CD8-positive, alpha-beta memory T cell (primary cell): ENCODE measurements around the gene BAIAP2L1. TPM values are rescaled to one million over a fixed set of nuclear protein-coding genes. Genes with fewer than 3 reads are reported as not detected.
A peak's percentile ranks its signal among the peaks of the same experiment; 100 is the strongest.

Experiments used
- CTCF ChIA-PET: fragments of 350-600 bp; sonication (Branson Sonifier 250); formaldehyde crosslinking; loops from one replicate; lab custom pipeline; 2021; ENCODE audit warnings: antibody characterized with exemption; lab: Charles Lee
- POLR2A ChIA-PET: fragments of 350-600 bp; sonication (Branson Sonifier 250); formaldehyde crosslinking; loops from one replicate; lab custom pipeline; 2021; ENCODE audit warnings: antibody characterized with exemption; lab: Charles Lee
- DNase-seq, 5 donors: peaks; one replicate each; pipeline versions ENCODE4 v3.0.0 to v3.0.0-alpha.2; 2020 to 2022; ENCODE audit warnings: mixed read lengths in 1 of 5
- H3K27ac ChIP-seq: one replicate; pipeline ENCODE4 v1.7.0; 2013; ENCODE audit warnings: low read depth, mild to moderate bottlenecking, low read length, moderate library complexity
- H3K27me3 ChIP-seq: 2 replicates; pipeline ENCODE4 v1.7.0; 2013; ENCODE audit warnings: low read length, mild to moderate bottlenecking; ENCODE audit not compliant: insufficient read depth, poor library complexity, severe bottlenecking
- H3K36me3 ChIP-seq: 2 replicates; pipeline ENCODE4 v1.7.0; 2013; ENCODE audit warnings: mild to moderate bottlenecking, low read length, moderate library complexity; ENCODE audit not compliant: insufficient read depth
- H3K4me1 ChIP-seq: 2 replicates; pipeline ENCODE4 v1.7.0; 2013; ENCODE audit warnings: mild to moderate bottlenecking, low read length, moderate library complexity; ENCODE audit not compliant: insufficient read depth
- H3K4me3 ChIP-seq: 2 replicates; pipeline ENCODE4 v1.7.0; 2013; ENCODE audit warnings: mild to moderate bottlenecking, low read length
- H3K9me3 ChIP-seq: 2 replicates; pipeline ENCODE4 v1.7.0; 2013; ENCODE audit warnings: mild to moderate bottlenecking, low read length
- H3K27ac Mint-ChIP-seq, 8 donors: one replicate each; pipeline ENCODE4 v1.8.0; 2020 to 2021; ENCODE audit warnings: mixed read lengths in 8 of 8, mild to moderate bottlenecking in 6 of 8, inconsistent platforms in 3 of 8, moderate library complexity in 3 of 8
- H3K27me3 Mint-ChIP-seq, 2 donors: one replicate each; pipeline ENCODE4 v1.8.0; 2020 to 2021; ENCODE audit warnings: mixed read lengths in 2 of 2, mild to moderate bottlenecking in 1 of 2, moderate library complexity in 1 of 2
- H3K36me3 Mint-ChIP-seq, 3 donors: one replicate each; pipeline ENCODE4 v1.8.0; 2020 to 2021; ENCODE audit warnings: mixed read lengths in 3 of 3, inconsistent platforms in 1 of 3, mild to moderate bottlenecking in 1 of 3
- H3K4me1 Mint-ChIP-seq, 3 donors: one replicate each; pipeline ENCODE4 v1.8.0; 2020 to 2021; ENCODE audit warnings: mixed read lengths in 3 of 3, inconsistent platforms in 1 of 3, mild to moderate bottlenecking in 1 of 3
- H3K4me3 Mint-ChIP-seq, 7 donors: one replicate each; pipeline ENCODE4 v1.8.0; 2020 to 2021; ENCODE audit warnings: mixed read lengths in 7 of 7, mild to moderate bottlenecking in 6 of 7, moderate library complexity in 4 of 7, inconsistent platforms in 2 of 7
- H3K9me3 Mint-ChIP-seq, 5 donors: one replicate each; pipeline ENCODE4 v1.8.0; 2020 to 2022; ENCODE audit warnings: mixed read lengths in 5 of 5, mild to moderate bottlenecking in 3 of 5, moderate library complexity in 2 of 5, inconsistent platforms in 1 of 5
- polyA plus RNA-seq: library from polyadenylated mRNA; unstranded; fragments of 300-500 nt; fragmentation: Illumina TruSeq; gene quantifications from one replicate; pipeline ENCODE4 v1.2.3, GENCODE V29; 2021
- total RNA-seq, 2 experiments: library from RNA; stranded (reverse); gene quantifications; one replicate each; pipeline ENCODE4 v1.2.3, GENCODE V29; 2021

BAIAP2L1 gene
- total and polyA plus RNA-seq, 3 experiments from 2014 or later = 0.29 to 1.3 (median 0.58) TPM

- peaks cover 0 to 2% (median 0%) of the 10 kb centered on the region in 3 donors for H3K36me3 Mint-ChIP-seq
- no peaks in the 10 kb centered on the region for H3K36me3 ChIP-seq
- H3K27me3 ChIP-seq = no peaks in the 10 kb centered on the region
- H3K9me3 Mint-ChIP-seq = no peaks in the 10 kb centered on the region
- CTCF ChIA-PET = no interaction called here
- no peak for DNase-seq
- H3K27ac Mint-ChIP-seq = no peak overlapping the region
- no peaks in the 10 kb centered on the region for H3K4me1 ChIP-seq
- peaks cover 0 to 2% of the 10 kb centered on the region in 2 donors for H3K27me3 Mint-ChIP-seq
- H3K4me3 ChIP-seq = no peak overlapping the region
- H3K4me1 Mint-ChIP-seq = no peaks in the 10 kb centered on the region
- no peak overlapping the region for H3K4me3 Mint-ChIP-seq
- POLR2A ChIA-PET = no interaction called here
- no peaks in the 10 kb centered on the region for H3K9me3 ChIP-seq
- H3K27ac ChIP-seq = no peak overlapping the region
These were observed 92.9 kb downstream of the BAIAP2L1 start for GRCh38 chr7:98307971-98308466.

- Histone ChIP-seq H3K4me3 (no peak overlapping the region), H3K36me3 (no peaks in the 10 kb centered on the region), H3K4me1 (no peaks in the 10 kb centered on the region), H3K27me3 (no peaks in the 10 kb centered on the region), H3K9me3 (no peaks in the 10 kb centered on the region), H3K27ac (no peak overlapping the region)
- Mint-ChIP-seq H3K9me3 (no peaks in the 10 kb centered on the region), H3K27me3 (peaks cover 0 to 2% of the 10 kb centered on the region in 2 donors), H3K27ac (peak overlapping the region in 1 of 8 donors; percentile 19), H3K36me3 (peaks cover 0 to 2% (median 0%) of the 10 kb centered on the region in 3 donors), H3K4me1 (no peaks in the 10 kb centered on the region), H3K4me3 (no peak overlapping the region)
- ChIA-PET POLR2A (no interaction called here), CTCF (no interaction called here)
- no peak for DNase-seq
These were observed 94.8 kb downstream of the BAIAP2L1 start for GRCh38 chr7:98305951-98306535.

GRCh38 chr7:98303906-98304305 is 97.0 kb downstream of the BAIAP2L1 start:
- peaks cover 0 to 3% (median 0%) of the 10 kb centered on the region in 5 donors for H3K9me3 Mint-ChIP-seq
- CTCF ChIA-PET = no interaction called here

GRCh38 chr7:98303176-98303865 is 97.6 kb downstream of the BAIAP2L1 start:
- Mint-ChIP-seq H3K27ac (peak overlapping the region in 1 of 8 donors; percentile 54), H3K4me1 (no peaks in the 10 kb centered on the region), H3K9me3 (peaks cover 0 to 3% (median 0%) of the 10 kb centered on the region in 5 donors), H3K36me3 (peaks cover 0 to 2% (median 2%) of the 10 kb centered on the region in 3 donors), H3K27me3 (peaks cover 0 to 2% of the 10 kb centered on the region in 2 donors), H3K4me3 (no peak overlapping the region)
- no peaks in the 10 kb centered on the region for H3K9me3 ChIP-seq
- no peak for DNase-seq
- no peak overlapping the region for H3K4me3 ChIP-seq
- H3K4me1 ChIP-seq = no peaks in the 10 kb centered on the region
- no peaks in the 10 kb centered on the region for H3K36me3 ChIP-seq
- CTCF ChIA-PET = no interaction called here
- POLR2A ChIA-PET = no interaction called here
- H3K27me3 ChIP-seq = no peaks in the 10 kb centered on the region
- no peak overlapping the region for H3K27ac ChIP-seq

More at GRCh38 chr7:98303906-98304305, 97.0 kb downstream of the BAIAP2L1 start:
- Histone ChIP-seq H3K4me1 (no peaks in the 10 kb centered on the region), H3K4me3 (no peak overlapping the region), H3K9me3 (no peaks in the 10 kb centered on the region), H3K36me3 (no peaks in the 10 kb centered on the region), H3K27ac (no peak overlapping the region), H3K27me3 (no peaks in the 10 kb centered on the region)
- POLR2A ChIA-PET = no interaction called here
- Mint-ChIP-seq H3K4me3 (no peak overlapping the region), H3K36me3 (peaks cover 0 to 2% (median 2%) of the 10 kb centered on the region in 3 donors), H3K27ac (no peak overlapping the region), H3K4me1 (no peaks in the 10 kb centered on the region), H3K27me3 (peaks cover 0 to 2% of the 10 kb centered on the region in 2 donors)
- no peak for DNase-seq

- H3K4me1 Mint-ChIP-seq = no peaks in the 10 kb centered on the region
- Histone ChIP-seq H3K27ac (no peak overlapping the region), H3K27me3 (no peaks in the 10 kb centered on the region), H3K4me3 (no peak overlapping the region), H3K9me3 (no peaks in the 10 kb centered on the region), H3K4me1 (no peaks in the 10 kb centered on the region), H3K36me3 (no peaks in the 10 kb centered on the region)
- no peak for DNase-seq
- peak overlapping the region in 1 of 7 donors; percentile 18 for H3K4me3 Mint-ChIP-seq
- peaks cover 0 to 2% (median 0%) of the 10 kb centered on the region in 3 donors for H3K36me3 Mint-ChIP-seq
- H3K27me3 Mint-ChIP-seq = peaks cover 0 to 2% of the 10 kb centered on the region in 2 donors
- peak overlapping the region in 1 of 8 donors; percentile 61 for H3K27ac Mint-ChIP-seq
- ChIA-PET POLR2A (no interaction called here), CTCF (no interaction called here)
- peaks cover 0 to 3% (median 0%) of the 10 kb centered on the region in 5 donors for H3K9me3 Mint-ChIP-seq
These were observed 99.0 kb downstream of the BAIAP2L1 start for GRCh38 chr7:98301693-98302470.

- peaks cover 0 to 2% (median 0%) of the 10 kb centered on the region in 3 donors for H3K36me3 Mint-ChIP-seq
- no peaks in the 10 kb centered on the region for H3K4me1 Mint-ChIP-seq
- POLR2A ChIA-PET = no interaction called here
- H3K27me3 Mint-ChIP-seq = peaks cover 0 to 2% of the 10 kb centered on the region in 2 donors
- H3K27me3 ChIP-seq = no peaks in the 10 kb centered on the region
- no peaks in the 10 kb centered on the region for H3K4me1 ChIP-seq
- peaks cover 0 to 3% (median 0%) of the 10 kb centered on the region in 5 donors for H3K9me3 Mint-ChIP-seq
- DNase-seq = no peak
- H3K27ac Mint-ChIP-seq = no peak overlapping the region
- CTCF ChIA-PET = no interaction called here
- no peaks in the 10 kb centered on the region for H3K9me3 ChIP-seq
- H3K4me3 ChIP-seq = no peak overlapping the region
- H3K27ac ChIP-seq = no peak overlapping the region
- no peak overlapping the region for H3K4me3 Mint-ChIP-seq
- no peaks in the 10 kb centered on the region for H3K36me3 ChIP-seq
These were observed 100.1 kb downstream of the BAIAP2L1 start for GRCh38 chr7:98300595-98301372.

- Mint-ChIP-seq H3K27me3 (no peaks in the 10 kb centered on the region), H3K36me3 (peaks cover 0 to 10% (median 4%) of the 10 kb centered on the region in 3 donors), H3K4me3 (no peak overlapping the region), H3K9me3 (peaks cover 0 to 3% (median 0%) of the 10 kb centered on the region in 5 donors), H3K4me1 (no peaks in the 10 kb centered on the region), H3K27ac (peak overlapping the region in 1 of 8 donors; percentile 54)
- Histone ChIP-seq H3K36me3 (no peaks in the 10 kb centered on the region), H3K9me3 (no peaks in the 10 kb centered on the region), H3K27me3 (no peaks in the 10 kb centered on the region), H3K4me3 (no peak overlapping the region), H3K27ac (no peak overlapping the region), H3K4me1 (no peaks in the 10 kb centered on the region)
- POLR2A ChIA-PET = no interaction called here
- CTCF ChIA-PET = no interaction called here
- DNase-seq = no peak
These were observed 103.1 kb downstream of the BAIAP2L1 start for GRCh38 chr7:98297626-98298286.
